ENCODE data around the gene CCDC83.

- TF ChIP-seq, protein P1, sequence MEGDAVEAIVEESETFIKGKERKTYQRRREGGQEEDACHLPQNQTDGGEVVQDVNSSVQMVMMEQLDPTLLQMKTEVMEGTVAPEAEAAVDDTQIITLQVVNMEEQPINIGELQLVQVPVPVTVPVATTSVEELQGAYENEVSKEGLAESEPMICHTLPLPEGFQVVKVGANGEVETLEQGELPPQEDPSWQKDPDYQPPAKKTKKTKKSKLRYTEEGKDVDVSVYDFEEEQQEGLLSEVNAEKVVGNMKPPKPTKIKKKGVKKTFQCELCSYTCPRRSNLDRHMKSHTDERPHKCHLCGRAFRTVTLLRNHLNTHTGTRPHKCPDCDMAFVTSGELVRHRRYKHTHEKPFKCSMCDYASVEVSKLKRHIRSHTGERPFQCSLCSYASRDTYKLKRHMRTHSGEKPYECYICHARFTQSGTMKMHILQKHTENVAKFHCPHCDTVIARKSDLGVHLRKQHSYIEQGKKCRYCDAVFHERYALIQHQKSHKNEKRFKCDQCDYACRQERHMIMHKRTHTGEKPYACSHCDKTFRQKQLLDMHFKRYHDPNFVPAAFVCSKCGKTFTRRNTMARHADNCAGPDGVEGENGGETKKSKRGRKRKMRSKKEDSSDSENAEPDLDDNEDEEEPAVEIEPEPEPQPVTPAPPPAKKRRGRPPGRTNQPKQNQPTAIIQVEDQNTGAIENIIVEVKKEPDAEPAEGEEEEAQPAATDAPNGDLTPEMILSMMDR (IDR thresholded peaks at IDR 0.05) = no peak
- TF ChIP-seq POLR2A (IDR thresholded peaks at IDR 0.05) = no peak
These were observed 94.6 kb downstream of the CCDC83 start for GRCh38 chr11:85949798-85950197.

All from uterus (tissue), 2 donors.